Neural crest cell (in vitro differentiated cells): ENCODE results near the gene ANKRD13D. TPM values are rescaled to one million over a fixed set of nuclear protein-coding genes. Genes with fewer than 3 reads are reported as not detected.

ENCODE experiments used
- DNase-seq: peaks from one replicate; pipeline ENCODE4 v3.0.0; 2021; ENCODE audit warnings: low read depth, mixed read lengths, low spot score
- H3K27ac Mint-ChIP-seq: one replicate; pipeline ENCODE4 v1.8.0; 2021; ENCODE audit warnings: mild to moderate bottlenecking, mixed read lengths; ENCODE audit not compliant: unreplicated experiment
- H3K27me3 Mint-ChIP-seq: 2 replicates; pipeline ENCODE4 v1.8.0; 2021; ENCODE audit warnings: low read depth, mild to moderate bottlenecking, mixed read lengths
- H3K36me3 Mint-ChIP-seq: 2 replicates; pipeline ENCODE4 v1.8.0; 2021; ENCODE audit warnings: low read depth, mild to moderate bottlenecking, mixed read lengths
- H3K4me1 Mint-ChIP-seq: 2 replicates; pipeline ENCODE4 v1.8.0; 2021; ENCODE audit warnings: mixed read lengths
- H3K4me3 Mint-ChIP-seq: one replicate; pipeline ENCODE4 v1.8.0; 2021; ENCODE audit warnings: mild to moderate bottlenecking, mixed read lengths
- H3K9me3 Mint-ChIP-seq: 2 replicates; pipeline ENCODE4 v1.8.0; 2021; ENCODE audit warnings: mixed read lengths
- total RNA-seq: library from RNA; stranded (reverse); gene quantifications from 2 replicates; pipeline ENCODE4 v1.2.1, GENCODE V29; 2021
- TF ChIP-seq, protein P1 (sequence below): fragments of 200-600 bp; sonication (generic); conservative IDR thresholded peaks from 2 replicates; pipeline ENCODE4 v1.5.0; 2021; ENCODE audit warnings: antibody characterized with exemption, mild to moderate bottlenecking

Gene ANKRD13D
- total RNA-seq, 1 donor from 2014 or later = 71.8 TPM

DNA sequence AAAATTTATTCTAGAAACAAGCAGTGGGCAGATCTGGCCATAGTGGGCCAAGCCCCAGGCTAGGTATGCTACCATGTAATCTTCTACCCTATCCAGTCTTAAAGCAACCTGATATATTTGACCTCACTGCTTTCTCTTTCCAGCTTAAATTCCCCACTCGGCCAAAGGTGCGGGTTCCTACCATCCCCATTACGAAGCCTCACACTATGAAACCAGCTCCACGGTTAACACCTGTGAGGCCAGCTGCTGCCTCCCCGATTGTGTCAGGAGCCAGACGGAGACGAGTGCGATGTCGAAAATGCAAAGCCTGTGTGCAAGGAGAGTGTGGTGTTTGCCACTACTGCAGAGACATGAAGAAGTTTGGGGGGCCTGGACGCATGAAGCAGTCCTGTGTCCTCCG is 44.1 kb upstream of the ANKRD13D start:
- Mint-ChIP-seq H3K9me3 (no peaks in the 10 kb centered on the region), H3K27ac (peak overlapping the region; percentile 9), H3K36me3 (peaks cover 24% of the 10 kb centered on the region), H3K4me1 (peaks cover 27% of the 10 kb centered on the region), H3K4me3 (no peak overlapping the region), H3K27me3 (no peaks in the 10 kb centered on the region)
- TF ChIP-seq, protein P1, sequence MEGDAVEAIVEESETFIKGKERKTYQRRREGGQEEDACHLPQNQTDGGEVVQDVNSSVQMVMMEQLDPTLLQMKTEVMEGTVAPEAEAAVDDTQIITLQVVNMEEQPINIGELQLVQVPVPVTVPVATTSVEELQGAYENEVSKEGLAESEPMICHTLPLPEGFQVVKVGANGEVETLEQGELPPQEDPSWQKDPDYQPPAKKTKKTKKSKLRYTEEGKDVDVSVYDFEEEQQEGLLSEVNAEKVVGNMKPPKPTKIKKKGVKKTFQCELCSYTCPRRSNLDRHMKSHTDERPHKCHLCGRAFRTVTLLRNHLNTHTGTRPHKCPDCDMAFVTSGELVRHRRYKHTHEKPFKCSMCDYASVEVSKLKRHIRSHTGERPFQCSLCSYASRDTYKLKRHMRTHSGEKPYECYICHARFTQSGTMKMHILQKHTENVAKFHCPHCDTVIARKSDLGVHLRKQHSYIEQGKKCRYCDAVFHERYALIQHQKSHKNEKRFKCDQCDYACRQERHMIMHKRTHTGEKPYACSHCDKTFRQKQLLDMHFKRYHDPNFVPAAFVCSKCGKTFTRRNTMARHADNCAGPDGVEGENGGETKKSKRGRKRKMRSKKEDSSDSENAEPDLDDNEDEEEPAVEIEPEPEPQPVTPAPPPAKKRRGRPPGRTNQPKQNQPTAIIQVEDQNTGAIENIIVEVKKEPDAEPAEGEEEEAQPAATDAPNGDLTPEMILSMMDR = no peak
- DNase-seq = no peak

DNA sequence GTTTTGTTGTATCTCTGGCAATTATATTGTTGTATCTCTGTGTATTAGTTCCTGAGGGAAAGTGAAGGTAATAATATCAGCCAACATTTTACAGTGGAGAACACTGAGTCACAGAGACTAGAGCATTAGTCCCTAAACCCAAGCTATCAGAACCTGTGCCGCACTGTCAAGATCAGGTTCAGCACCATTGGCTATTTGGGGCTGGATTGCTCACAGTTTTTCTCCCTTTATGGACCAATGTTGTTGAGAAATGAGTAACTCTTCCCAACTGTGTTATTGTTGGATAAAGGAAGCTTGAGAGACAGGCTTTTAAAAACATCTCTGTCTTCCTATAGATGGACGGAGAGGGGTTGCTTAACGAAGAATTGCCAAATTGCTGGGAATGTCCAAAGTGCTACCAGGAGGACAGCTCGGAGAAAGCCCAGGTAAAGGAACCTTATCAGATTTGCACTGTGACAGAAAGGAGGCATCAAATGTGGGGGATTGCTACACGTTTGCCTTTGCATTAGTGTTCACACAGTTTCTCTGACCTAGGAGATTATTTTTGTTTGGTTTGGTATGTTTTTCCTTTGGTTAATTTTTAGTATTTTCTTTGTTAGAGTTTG is 41.1 kb upstream of the ANKRD13D start:
- H3K4me3 Mint-ChIP-seq = no peak overlapping the region
- no peak overlapping the region for H3K27ac Mint-ChIP-seq
- DNase-seq = no peak

DNA sequence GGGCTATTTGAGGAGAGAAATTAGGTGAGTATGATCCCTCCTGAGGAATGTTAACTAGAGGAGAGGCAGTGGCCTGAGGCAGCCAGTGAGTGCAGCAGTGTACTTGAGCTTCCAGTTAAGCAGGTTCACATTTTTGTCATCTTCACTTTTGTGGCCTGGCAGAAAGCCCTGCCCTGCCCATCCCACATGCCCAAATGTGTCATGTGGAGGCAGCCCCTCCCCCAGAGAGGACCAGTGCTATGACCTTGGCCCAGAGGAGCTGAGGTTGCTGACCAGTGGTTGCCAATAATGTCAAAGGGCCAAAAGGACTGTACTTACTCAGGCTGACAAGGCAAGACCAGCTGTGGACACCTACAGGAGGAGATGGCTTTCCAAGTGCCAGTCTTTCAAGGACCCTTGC is 40.5 kb upstream of the ANKRD13D start:
- Mint-ChIP-seq H3K4me1 (no peaks in the 10 kb centered on the region), H3K9me3 (no peaks in the 10 kb centered on the region), H3K27ac (no peak overlapping the region), H3K4me3 (no peak overlapping the region), H3K36me3 (peaks cover 27% of the 10 kb centered on the region), H3K27me3 (no peaks in the 10 kb centered on the region)
- TF ChIP-seq, protein P1 = no peak
- no peak for DNase-seq

More for the DNA sequence above, 41.1 kb upstream of the ANKRD13D start:
- Mint-ChIP-seq H3K36me3 (peaks cover 27% of the 10 kb centered on the region), H3K4me1 (peaks cover 2% of the 10 kb centered on the region), H3K27me3 (no peaks in the 10 kb centered on the region), H3K9me3 (no peaks in the 10 kb centered on the region)
- TF ChIP-seq, protein P1 = no peak

DNA sequence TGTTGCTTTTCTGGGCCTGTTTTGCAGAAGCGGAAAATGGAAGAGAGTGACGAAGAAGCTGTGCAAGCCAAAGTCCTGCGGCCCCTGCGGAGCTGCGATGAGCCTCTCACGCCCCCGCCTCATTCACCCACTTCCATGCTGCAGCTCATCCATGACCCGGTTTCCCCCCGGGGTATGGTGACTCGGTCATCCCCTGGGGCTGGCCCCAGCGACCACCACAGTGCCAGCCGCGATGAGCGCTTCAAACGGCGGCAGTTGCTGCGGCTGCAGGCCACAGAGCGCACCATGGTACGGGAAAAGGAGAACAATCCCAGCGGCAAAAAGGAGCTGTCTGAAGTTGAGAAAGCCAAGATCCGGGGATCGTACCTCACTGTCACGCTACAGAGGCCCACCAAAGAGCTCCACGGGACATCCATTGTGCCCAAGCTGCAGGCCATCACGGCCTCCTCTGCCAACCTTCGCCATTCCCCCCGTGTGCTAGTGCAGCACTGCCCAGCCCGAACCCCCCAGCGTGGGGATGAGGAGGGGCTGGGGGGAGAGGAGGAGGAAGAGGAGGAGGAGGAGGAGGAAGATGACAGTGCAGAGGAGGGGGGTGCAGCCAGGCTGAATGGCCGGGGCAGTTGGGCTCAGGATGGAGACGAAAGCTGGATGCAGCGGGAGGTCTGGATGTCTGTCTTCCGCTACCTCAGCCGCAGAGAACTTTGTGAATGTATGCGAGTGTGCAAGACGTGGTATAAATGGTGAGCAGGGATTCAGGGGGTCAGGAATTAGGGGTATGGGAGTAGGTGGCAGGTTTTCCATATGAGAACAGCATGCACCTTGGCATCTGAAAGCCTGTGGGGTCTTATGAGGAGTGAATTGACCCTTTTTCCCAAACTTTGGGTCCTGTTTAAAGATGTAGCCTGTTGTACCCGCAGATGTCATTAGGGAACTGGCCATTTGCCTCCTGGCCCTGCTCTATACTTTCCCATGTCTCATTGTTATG is 38.8 kb upstream of the ANKRD13D start:
- no peak for DNase-seq
- Mint-ChIP-seq H3K9me3 (no peaks in the 10 kb centered on the region), H3K4me3 (no peak overlapping the region), H3K4me1 (no peaks in the 10 kb centered on the region), H3K27me3 (no peaks in the 10 kb centered on the region), H3K36me3 (peaks cover 23% of the 10 kb centered on the region), H3K27ac (no peak overlapping the region)
- TF ChIP-seq, protein P1 = no peak

DNA sequence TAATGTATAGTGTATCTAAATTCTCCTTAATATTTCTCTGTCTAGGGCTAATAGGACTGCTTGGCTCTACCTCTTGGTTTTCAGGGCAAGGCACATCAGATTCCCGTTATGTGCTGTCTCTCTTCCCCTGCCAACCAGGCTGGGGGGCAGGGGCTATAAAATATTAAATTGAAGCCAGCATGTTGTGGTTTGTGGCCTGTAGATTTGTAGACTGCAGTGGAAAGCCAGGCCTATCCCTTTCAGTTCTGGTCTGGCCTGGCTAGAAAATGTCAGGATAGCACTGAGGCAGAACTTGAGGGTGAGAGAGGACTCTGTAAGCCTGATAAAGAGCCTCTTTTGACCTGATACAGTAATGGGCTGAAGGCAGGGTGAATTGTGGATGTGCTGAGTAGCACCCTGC is 37.3 kb upstream of the ANKRD13D start:
- TF ChIP-seq, protein P1 = no peak
- Mint-ChIP-seq H3K36me3 (peaks cover 19% of the 10 kb centered on the region), H3K27ac (peak overlapping the region; percentile 54), H3K27me3 (no peaks in the 10 kb centered on the region), H3K9me3 (no peaks in the 10 kb centered on the region), H3K4me3 (no peak overlapping the region), H3K4me1 (no peaks in the 10 kb centered on the region)
- no peak for DNase-seq
